DOHH2 (cell line): ENCODE measurements around the gene PDE4D.

Experiments used
- EZH2phosphoT487 ChIP-seq: fragments of 200-600 bp; sonication (generic); IDR thresholded peaks from 2 replicates; pipeline ENCODE4 v1.6.1; 2017; ENCODE audit warnings: borderline replicate concordance, mild to moderate bottlenecking, antibody characterized with exemption, low read length, moderate library complexity, mixed read lengths
- TF ChIP-seq, protein P1 (sequence below): fragments of 200-600 bp; sonication (generic); IDR thresholded peaks from one replicate; pipeline ENCODE4 v1.5.1; 2014; ENCODE audit warnings: antibody characterized with exemption, mild to moderate bottlenecking, low read depth, low read length; ENCODE audit not compliant: poor library complexity, severe bottlenecking

DNA sequence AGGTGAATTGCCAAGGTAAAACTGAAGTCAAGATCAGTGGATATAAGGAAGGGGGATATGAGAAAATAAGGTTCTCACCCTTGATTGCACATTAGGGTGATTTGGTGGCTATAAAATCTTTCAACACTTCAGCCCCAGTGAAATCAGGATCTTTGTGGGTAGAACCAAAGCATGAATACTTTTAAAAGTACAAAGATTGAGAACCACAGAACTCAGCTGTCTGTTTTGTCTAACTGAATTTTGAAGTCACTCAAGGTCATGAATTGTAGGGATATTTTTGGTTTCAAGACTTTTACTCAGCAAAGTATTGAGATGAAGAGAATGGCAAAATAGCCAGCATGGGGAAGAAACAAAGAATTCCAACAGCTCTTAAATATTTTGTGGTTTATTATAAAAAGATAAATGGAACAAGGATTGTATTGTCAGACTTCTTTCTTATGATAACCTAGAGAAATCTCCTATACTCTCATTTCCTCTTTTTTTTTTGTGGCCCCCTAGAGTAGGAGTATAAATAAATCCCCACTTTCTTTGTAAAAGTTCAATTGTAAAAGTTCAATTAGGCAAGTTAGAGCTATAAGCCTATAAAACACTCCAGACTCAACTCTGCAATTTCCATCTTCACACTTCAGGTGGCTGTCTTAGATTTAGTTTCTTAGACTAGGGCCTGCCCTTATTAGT is 272.9 kb downstream of the PDE4D start:
- TF ChIP-seq, protein P1, sequence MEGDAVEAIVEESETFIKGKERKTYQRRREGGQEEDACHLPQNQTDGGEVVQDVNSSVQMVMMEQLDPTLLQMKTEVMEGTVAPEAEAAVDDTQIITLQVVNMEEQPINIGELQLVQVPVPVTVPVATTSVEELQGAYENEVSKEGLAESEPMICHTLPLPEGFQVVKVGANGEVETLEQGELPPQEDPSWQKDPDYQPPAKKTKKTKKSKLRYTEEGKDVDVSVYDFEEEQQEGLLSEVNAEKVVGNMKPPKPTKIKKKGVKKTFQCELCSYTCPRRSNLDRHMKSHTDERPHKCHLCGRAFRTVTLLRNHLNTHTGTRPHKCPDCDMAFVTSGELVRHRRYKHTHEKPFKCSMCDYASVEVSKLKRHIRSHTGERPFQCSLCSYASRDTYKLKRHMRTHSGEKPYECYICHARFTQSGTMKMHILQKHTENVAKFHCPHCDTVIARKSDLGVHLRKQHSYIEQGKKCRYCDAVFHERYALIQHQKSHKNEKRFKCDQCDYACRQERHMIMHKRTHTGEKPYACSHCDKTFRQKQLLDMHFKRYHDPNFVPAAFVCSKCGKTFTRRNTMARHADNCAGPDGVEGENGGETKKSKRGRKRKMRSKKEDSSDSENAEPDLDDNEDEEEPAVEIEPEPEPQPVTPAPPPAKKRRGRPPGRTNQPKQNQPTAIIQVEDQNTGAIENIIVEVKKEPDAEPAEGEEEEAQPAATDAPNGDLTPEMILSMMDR = no peak
- no peak for TF ChIP-seq EZH2phosphoT487
